SK-N-MC (cell line): ENCODE results near the gene HNRNPCL4.
"Not testable (repeated sequence)": the region's sequence is repeated elsewhere in the genome, so short reads cannot be mapped to it uniquely, and the experiment has no call there.

Experiments used
- EZH2 ChIP-seq: fragments of 200-600 bp; sonication (generic); IDR thresholded peaks from one replicate; pipeline ENCODE4 v1.6.1; 2017; ENCODE audit warnings: antibody characterized with exemption
- FOXP2 ChIP-seq: optimal IDR thresholded peaks from 2 replicates; pipeline ENCODE3; 2011; ENCODE audit warnings: mild to moderate bottlenecking, moderate library complexity; ENCODE audit not compliant: insufficient read depth; ENCODE audit errors: extremely low read length, control extremely low read depth
- POLR2AphosphoS5 ChIP-seq: IDR thresholded peaks from 2 replicates; pipeline ENCODE4 v1.6.1; 2012; ENCODE audit warnings: mild to moderate bottlenecking, low read depth, low read length, borderline replicate concordance

GRCh38 chr1:13171548-13171947 lies 6.1 kb upstream of the HNRNPCL4 start, which contains the start of gene PRAMEF9:
- not testable (repeated sequence) for TF ChIP-seq POLR2AphosphoS5, EZH2, FOXP2
